DMS53 treated with DMSO at 0.1 percent for 48 hours (cell line): Measurements from ENCODE around the gene INPP1.
A peak's percentile ranks its signal among the peaks of the same experiment; 100 is the strongest.
"Not testable (repeated sequence)": the region's sequence is repeated elsewhere in the genome, so short reads cannot be mapped to it uniquely, and the experiment has no call there.

Source experiments
- DNase-seq: peaks from one replicate; lab custom pipeline; 2025; ENCODE audit not compliant: unreplicated experiment; lab: John Stamatoyannopoulos, UW

Gene INPP1, protein sequence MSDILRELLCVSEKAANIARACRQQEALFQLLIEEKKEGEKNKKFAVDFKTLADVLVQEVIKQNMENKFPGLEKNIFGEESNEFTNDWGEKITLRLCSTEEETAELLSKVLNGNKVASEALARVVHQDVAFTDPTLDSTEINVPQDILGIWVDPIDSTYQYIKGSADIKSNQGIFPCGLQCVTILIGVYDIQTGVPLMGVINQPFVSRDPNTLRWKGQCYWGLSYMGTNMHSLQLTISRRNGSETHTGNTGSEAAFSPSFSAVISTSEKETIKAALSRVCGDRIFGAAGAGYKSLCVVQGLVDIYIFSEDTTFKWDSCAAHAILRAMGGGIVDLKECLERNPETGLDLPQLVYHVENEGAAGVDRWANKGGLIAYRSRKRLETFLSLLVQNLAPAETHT

GRCh38 chr2:190343536-190344275 lies at the start of gene INPP1:
INPP1 (plus strand) TSS chr2:190343589; CDS start chr2:190360103, 16,514 bp downstream.
- DNase-seq, result peak; percentile 11

- not testable (repeated sequence) for DNase-seq
Measured at GRCh38 chr2:190297880-190298279, 45.5 kb upstream of the INPP1 start.

DNA sequence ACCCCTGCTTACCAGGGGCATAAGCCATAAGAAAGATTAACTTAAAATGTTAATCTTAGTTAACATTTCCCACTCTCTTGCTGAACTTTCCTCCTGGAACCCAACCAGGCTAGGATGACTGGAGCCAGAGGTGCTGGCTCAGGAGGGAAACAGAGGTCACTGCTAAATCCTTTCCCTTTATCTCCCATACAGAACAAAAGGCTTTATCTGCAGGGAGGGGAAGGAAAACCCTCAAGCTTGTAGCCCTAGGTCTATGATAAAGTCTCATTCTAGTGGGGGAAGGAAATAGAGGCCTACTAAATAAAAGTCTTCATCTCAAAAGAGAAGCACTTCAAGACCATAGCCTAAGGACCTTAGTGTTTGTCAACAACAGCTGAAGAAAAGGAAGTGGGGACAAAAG lies 42.4 kb upstream of the INPP1 start:
- DNase-seq, result no peak

GRCh38 chr2:190302052-190302451 lies 41.3 kb upstream of the INPP1 start:
- DNase-seq, result no peak

DNA sequence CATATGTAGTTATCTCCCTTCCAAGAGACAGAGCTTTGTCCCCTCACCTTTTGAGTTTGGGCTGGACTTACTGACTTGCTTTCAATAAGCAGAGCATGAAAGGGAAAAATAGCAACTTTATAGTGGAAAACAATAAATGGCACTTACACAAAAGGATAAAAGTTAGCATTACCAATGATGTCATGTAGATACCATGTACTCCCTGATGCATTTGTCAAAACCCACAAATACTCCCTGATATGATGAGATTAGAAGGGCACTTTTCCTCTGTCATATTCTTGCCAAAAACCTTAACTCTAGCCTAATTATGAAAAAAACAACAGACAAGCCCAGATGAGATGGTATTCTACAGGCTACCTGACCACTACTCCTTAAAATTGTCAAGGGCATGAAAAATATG lies 39.7 kb upstream of the INPP1 start:
- no peak for DNase-seq

GRCh38 chr2:190304404-190304803 lies 39.0 kb upstream of the INPP1 start:
- DNase-seq, result no peak

- no peak for DNase-seq
Measured at GRCh38 chr2:190308031-190308430, 35.4 kb upstream of the INPP1 start.

DNA sequence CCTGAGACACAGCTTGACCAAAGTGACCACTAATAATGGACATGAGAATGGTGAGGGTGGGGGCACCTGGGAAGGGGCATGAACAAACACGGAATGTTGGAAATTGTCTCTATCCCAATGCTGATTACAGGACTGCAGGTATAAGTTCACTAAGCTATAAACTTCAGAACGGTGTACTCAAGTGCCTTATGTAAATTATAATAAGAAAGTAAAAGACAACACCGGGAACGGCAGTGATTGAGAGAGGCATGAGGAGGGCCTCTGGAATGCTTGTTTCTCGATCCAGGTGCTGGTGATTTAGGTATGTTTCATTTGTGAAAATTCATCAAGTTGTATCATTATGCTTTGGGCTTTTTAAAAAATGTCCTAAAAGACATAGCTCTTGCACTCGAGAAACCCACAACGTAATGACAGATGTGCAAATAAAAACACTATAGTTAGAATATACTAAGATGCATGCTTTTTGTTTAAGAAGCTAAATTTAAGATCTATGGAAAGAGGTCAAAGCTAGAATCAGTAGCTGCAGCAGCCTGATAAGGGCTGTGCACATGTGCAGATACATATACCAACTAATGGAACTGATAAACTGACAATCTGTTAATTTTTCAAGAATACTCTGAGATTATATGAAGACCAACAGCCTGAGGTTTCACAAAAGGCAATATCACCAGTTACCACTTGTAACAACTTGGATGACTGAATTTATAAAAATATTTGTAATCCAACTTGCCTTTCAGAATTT lies 31.3 kb upstream of the INPP1 start:
- no peak for DNase-seq

- not testable (repeated sequence) for DNase-seq
Measured at GRCh38 chr2:190312635-190313025, 30.8 kb upstream of the INPP1 start.

- DNase-seq, result no peak
Measured at GRCh38 chr2:190313880-190314279, 29.5 kb upstream of the INPP1 start.

DNA sequence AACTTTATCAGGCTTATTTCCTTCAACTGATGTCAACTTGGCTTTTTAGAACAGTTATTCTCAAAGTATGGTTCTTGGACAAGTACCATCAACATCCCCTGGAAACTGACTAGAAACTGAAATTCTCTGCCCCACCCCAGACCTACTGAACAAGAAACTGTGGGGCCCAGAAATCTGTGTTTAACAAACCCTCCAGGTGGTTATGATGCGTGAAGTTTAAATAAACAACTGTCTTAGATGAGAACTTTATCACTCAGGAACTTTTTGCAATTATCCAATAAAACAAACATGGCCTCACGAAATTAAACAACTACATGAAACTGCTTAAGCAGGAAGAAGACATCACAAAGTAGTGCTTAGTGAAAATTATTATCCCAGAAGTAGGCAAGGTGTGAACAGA lies 28.1 kb upstream of the INPP1 start:
- DNase-seq, result peak; percentile 38

DNA sequence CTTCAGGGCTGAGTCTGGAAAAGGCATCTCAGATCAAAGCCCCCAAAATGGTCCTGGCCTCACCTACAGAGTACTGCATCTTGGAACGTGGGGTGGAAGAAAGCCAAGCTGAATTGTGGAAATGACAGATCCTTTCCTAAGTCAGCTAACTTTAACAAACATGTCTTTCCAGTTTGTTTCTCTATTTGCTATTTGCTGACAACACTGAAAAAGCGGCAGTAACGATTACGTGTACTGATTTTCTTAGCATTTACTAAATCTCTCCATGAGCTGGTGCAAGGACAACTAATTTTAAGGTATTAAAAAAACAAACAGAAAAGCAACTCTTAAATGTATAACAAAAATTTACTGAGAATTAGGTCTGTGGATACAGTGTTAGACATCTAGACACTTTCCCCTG lies 24.9 kb upstream of the INPP1 start:
- DNase-seq, result no peak

GRCh38 chr2:190318931-190319554 lies 24.3 kb upstream of the INPP1 start:
- no peak for DNase-seq

DNA sequence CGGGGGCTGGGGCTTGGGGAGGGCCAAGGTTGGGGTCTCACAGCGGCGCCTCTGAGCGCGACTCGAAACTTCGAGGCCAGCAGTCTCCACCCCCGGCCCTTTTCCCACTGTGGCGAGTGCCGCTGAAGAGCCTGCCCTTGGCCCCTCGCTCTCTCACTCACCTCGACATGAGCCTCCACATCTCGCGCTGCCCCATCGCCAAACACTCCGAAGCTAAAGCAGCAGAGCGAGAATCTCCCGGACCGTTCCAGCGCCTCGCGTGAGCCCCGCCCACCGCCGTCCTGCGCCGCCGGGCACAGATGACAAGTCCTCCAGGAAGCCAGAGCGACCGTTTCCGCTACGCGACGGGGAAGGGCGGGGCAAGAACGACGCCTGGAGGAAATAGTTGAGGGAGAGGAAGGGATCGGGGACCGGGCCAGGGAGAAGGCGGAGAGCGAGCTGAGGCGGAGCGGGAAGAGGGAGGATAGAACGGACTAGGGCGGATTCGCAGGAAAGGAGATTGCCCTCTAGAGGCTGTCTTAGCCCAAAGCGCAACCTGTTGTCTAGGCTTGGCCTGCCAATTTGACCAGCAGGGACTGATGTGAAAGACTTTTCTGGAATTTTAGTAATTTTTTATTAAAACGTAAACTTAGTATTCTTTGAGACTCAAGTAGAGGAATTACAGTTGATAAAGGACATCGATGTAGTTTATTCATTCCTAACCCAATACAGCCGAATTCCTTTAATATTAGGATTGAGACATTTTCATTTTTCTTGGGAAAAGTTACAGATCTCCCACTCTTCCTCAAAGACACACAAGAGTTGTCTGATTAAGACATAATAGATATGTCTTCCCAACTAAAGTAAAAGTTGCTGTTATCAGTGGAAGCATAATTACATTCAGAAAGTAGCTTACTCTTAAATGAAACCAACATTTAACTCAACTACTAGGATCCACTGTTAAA lies 23.6 kb upstream of the INPP1 start, which contains the start of gene HIBCH:
HIBCH (minus strand) TSS at position 272 of the 944 bp plus-strand sequence; CDS start at position 196, 76 bp downstream.
- peak; percentile 98 for DNase-seq

GRCh38 chr2:190320696-190321095 lies 22.7 kb upstream of the INPP1 start:
- DNase-seq, result no peak

DNA sequence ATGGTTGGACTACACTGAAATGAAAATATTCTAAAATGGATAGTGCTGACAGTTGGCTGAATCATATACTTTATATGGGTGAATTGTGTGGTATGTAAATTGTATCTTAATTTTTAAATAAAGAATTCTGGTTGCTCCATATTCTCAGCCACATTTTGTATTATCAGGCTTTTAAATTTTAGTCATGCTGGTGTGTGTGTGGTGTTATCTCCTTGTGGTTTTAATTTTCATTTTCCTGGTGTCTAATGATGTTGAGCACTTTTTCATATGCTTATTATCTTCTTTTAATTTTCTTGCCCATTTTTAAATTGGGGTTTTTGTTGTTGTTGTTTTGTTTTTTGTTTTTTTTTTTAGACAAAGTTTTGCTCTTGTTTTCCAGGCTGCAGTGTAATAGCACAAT lies 20.0 kb upstream of the INPP1 start:
- no peak for DNase-seq

- no peak for DNase-seq
Measured at GRCh38 chr2:190325588-190325987, 17.8 kb upstream of the INPP1 start.

GRCh38 chr2:190327867-190328572 lies 15.4 kb upstream of the INPP1 start:
- DNase-seq, result no peak

DNA sequence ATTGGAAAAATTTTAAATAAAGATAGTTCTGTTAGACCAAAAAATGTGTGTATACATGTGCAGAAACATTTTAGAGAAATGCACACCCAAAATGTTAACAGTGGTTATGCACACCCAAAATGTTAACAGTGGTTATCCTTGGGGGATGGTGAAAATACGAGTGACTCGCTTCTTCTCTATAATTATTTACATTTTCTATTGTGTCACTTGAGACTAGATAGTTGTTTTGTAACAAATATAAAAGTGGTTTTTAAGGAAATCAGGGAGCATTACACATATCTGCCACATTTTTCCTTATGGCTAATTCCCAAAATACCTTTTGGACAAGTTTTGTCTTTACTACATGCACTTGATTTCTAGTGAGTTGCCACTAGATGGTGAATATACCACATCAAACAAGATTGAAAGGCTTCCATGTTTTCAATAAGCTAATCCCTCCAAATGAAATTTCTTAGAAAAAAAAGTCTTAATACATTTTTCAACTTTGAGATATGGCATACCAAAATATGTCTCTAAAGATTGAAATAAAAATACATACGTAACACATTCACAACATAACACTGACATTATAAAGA lies 14.7 kb upstream of the INPP1 start:
- DNase-seq, result no peak
